Endodermal cell (in vitro differentiated cells): ENCODE data around the gene FN3K. TPM values are rescaled to one million over a fixed set of nuclear protein-coding genes. Genes with fewer than 3 reads are reported as not detected.

Source experiments
- DNase-seq: peaks from one replicate; pipeline ENCODE4 v3.0.0-alpha.2; 2017
- H3K27ac ChIP-seq: 2 replicates; pipeline ENCODE4 v1.5.1; 2013; ENCODE audit warnings: mild to moderate bottlenecking, low read depth, low read length, moderate library complexity
- H3K27me3 ChIP-seq: 2 replicates; pipeline ENCODE4 v1.6.1; 2013; ENCODE audit warnings: mild to moderate bottlenecking, low read length, moderate library complexity; ENCODE audit not compliant: insufficient read depth, control insufficient read depth, poor library complexity, severe bottlenecking
- H3K36me3 ChIP-seq: 2 replicates; pipeline ENCODE4 v1.7.0; 2013; ENCODE audit warnings: mild to moderate bottlenecking, low read length, moderate library complexity; ENCODE audit not compliant: control insufficient read depth, insufficient read depth
- H3K4me1 ChIP-seq: one replicate; pipeline ENCODE4 v1.7.0; 2013; ENCODE audit warnings: low read length; ENCODE audit not compliant: control insufficient read depth, insufficient read depth
- H3K4me3 ChIP-seq: 2 replicates; pipeline ENCODE4 v1.5.1; 2013; ENCODE audit warnings: mild to moderate bottlenecking, low read length, moderate library complexity
- H3K9ac ChIP-seq: 2 replicates; pipeline ENCODE4 v1.6.1; 2013; ENCODE audit warnings: mild to moderate bottlenecking, low read length, moderate library complexity; ENCODE audit not compliant: poor library complexity, severe bottlenecking; ENCODE audit errors: extremely low read depth
- H3K9me3 ChIP-seq: 2 replicates; pipeline ENCODE4 v1.6.1; 2013; ENCODE audit warnings: mild to moderate bottlenecking, low read length, moderate library complexity; ENCODE audit not compliant: control insufficient read depth
- H3K27ac Mint-ChIP-seq: 2 replicates; pipeline ENCODE4 v1.8.0; 2020; ENCODE audit warnings: mixed read lengths
- H3K27me3 Mint-ChIP-seq: 2 replicates; pipeline ENCODE4 v1.8.0; 2021; ENCODE audit warnings: mild to moderate bottlenecking, mixed read lengths; ENCODE audit not compliant: insufficient read depth
- H3K36me3 Mint-ChIP-seq: 2 replicates; pipeline ENCODE4 v1.8.0; 2020; ENCODE audit warnings: low read depth, mixed read lengths
- H3K4me1 Mint-ChIP-seq: 2 replicates; pipeline ENCODE4 v1.8.0; 2020; ENCODE audit warnings: mixed read lengths
- H3K4me3 Mint-ChIP-seq: 2 replicates; pipeline ENCODE4 v1.8.0; 2020; ENCODE audit warnings: mild to moderate bottlenecking, moderate library complexity, mixed read lengths
- H3K9me3 Mint-ChIP-seq: 2 replicates; pipeline ENCODE4 v1.8.0; 2020; ENCODE audit warnings: mild to moderate bottlenecking, mixed read lengths
- WGBS, 2 experiments: methylation state at CpG; one replicate each; pipeline versions ENCODE4 v1.1.5 to v1.1.7; 2013; ENCODE audit warnings: missing lambda C conversion rate in 2 of 2, mixed read lengths in 1 of 2; ENCODE audit not compliant: insufficient coverage in 1 of 2, insufficient read length in 1 of 2; 5-methylcytosine and 5-hydroxymethylcytosine counted together
- long read RNA-seq, 4 experiments: library from polyadenylated mRNA in 2 of 4; library from RNA in 1 of 4; library from capped mRNA in 1 of 4; stranded (forward) in 3 of 4; unstranded in 1 of 4; transcript quantifications; one replicate each; pipeline ENCODE4 v2.0.0, GENCODE V29; 2020 to 2021; ENCODE audit warnings: inconsistent platforms in 1 of 4
- polyA plus RNA-seq, 2 experiments: library from polyadenylated mRNA; stranded (reverse); fragments of 50-300 nt; gene quantifications; one replicate each; pipeline ENCODE4 v1.2.3, GENCODE V29; 2013
- total RNA-seq, 2 donors: library from RNA; stranded (reverse); fragmentation: NEBNext Ultra II Directional in 1 of 2; extraction: Animal tissue kit (Norgen Biotek cat#: 25700) in 1 of 2; gene quantifications; 2 replicates in 1 of 2; 3 replicates in 1 of 2; pipeline ENCODE4 v1.2.1, GENCODE V29; 2021
- TF ChIP-seq, protein P1 (sequence below): fragments of 200-600 bp; sonication (generic); conservative IDR thresholded peaks from 2 replicates; pipeline ENCODE4 v1.5.0; 2021; ENCODE audit warnings: antibody characterized with exemption, mild to moderate bottlenecking

FN3K gene
- total RNA-seq, result 10 to 100 TPM; 24.7 to 35.6 TPM
- 17.1 TPM for polyA plus RNA-seq (2013, experiment 1 of 2)
- 17.1 TPM for polyA plus RNA-seq (2013, experiment 2 of 2)
- long read RNA-seq, experiment 1, transcript FN3K-201 (6 exons, 1,434 nt), result major isoform, 12 of 17 reads
- long read RNA-seq, experiment 1, partial matches to known transcripts, result 4 of 17 reads
- long read RNA-seq, experiment 1, other reads (novel, unspliced or antisense), result 1 of 17 reads
- long read RNA-seq, experiment 2, partial matches to known transcripts, result 1 of 2 reads
- long read RNA-seq, experiment 2, other reads (novel, unspliced or antisense), result 0 of 2 reads
- long read RNA-seq, experiment 3, partial matches to known transcripts, result 0 of 1 reads
- long read RNA-seq, experiment 3, other reads (novel, unspliced or antisense), result 0 of 1 reads
- long read RNA-seq, experiment 4, partial matches to known transcripts, result 0 of 1 reads
- long read RNA-seq, experiment 4, other reads (novel, unspliced or antisense), result 0 of 1 reads

GRCh38 chr17:82734987-82735866, at the start of gene FN3K:
Gene FN3K, plus strand, starts transcription at chr17:82735615. Its CDS starts 22 bp downstream, at chr17:82735637.
- 9 to 26% methylated on average over 28 to 101 of the region's 101 CpGs for WGBS, 2 experiments
- Histone ChIP-seq H3K9ac (peak within 1 kb of the TSS; percentile 72), H3K27ac (no peak within 1 kb of the TSS), H3K4me1 (no peaks in the 10 kb centered on the region), H3K4me3 (peak within 1 kb of the TSS; percentile 86), H3K27me3 (no peaks in the 10 kb centered on the region), H3K9me3 (peaks cover 16% of the 10 kb centered on the region), H3K36me3 (peaks cover 35% of the 10 kb centered on the region)
- peaks cover 3% of the 10 kb centered on the region for H3K27me3 Mint-ChIP-seq
- H3K9me3 Mint-ChIP-seq, result peaks cover 13% of the 10 kb centered on the region
- peak within 1 kb of the TSS; percentile 67 for H3K4me3 Mint-ChIP-seq
- H3K36me3 Mint-ChIP-seq, result peaks cover 41% of the 10 kb centered on the region
- H3K4me1 Mint-ChIP-seq, result no peaks in the 10 kb centered on the region
- TF ChIP-seq, protein P1, sequence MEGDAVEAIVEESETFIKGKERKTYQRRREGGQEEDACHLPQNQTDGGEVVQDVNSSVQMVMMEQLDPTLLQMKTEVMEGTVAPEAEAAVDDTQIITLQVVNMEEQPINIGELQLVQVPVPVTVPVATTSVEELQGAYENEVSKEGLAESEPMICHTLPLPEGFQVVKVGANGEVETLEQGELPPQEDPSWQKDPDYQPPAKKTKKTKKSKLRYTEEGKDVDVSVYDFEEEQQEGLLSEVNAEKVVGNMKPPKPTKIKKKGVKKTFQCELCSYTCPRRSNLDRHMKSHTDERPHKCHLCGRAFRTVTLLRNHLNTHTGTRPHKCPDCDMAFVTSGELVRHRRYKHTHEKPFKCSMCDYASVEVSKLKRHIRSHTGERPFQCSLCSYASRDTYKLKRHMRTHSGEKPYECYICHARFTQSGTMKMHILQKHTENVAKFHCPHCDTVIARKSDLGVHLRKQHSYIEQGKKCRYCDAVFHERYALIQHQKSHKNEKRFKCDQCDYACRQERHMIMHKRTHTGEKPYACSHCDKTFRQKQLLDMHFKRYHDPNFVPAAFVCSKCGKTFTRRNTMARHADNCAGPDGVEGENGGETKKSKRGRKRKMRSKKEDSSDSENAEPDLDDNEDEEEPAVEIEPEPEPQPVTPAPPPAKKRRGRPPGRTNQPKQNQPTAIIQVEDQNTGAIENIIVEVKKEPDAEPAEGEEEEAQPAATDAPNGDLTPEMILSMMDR, result no peak
- peak within 1 kb of the TSS; percentile 58 for H3K27ac Mint-ChIP-seq
- peak; percentile 93 for DNase-seq

DNA sequence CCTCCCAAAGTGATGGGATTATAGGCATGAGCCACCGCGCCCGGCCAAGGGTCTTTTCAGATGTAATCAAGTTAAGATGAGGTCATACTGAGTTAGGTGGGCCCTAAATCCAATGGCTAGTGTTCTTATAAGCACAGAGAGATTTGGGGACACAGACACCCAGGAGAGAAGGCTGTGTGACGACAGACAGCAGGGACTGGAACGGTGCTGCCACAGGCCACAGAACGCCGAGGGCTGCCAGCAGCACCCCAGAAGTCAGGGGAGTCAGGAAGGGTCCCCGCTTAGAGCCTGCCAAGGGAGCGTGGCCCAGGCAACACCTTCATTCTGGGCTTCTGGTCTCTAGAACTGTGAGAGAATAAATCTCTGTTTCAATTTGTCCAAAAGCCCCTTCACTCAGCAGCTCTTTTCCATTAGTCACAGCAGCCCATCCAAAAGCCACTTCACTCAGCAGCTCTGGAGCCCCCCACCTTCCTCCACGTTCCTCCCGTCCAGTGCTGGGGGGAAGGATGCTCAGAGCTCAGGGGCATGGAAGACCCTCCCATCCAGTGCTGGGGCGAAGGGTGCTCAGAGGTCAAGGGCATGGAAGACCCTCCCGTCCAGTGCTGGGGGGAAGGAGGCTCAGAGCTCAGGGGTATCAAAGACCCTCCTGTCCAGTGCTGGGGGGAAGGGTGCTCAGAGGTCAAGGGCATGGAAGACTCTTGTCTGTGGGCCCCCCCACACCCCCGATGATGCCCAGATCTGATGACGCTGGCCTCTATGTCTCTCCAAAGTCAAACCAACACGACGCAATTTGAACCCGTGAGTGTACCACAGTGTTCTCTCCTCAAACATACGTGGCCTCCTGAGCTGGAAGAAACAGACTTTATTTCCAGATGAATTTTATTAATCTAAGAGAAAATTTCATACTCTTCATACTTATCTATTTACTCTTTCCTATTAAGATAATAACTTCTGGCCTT, 48.8 kb upstream of the FN3K start:
- Mint-ChIP-seq H3K27me3 (no peaks in the 10 kb centered on the region), H3K4me1 (no peaks in the 10 kb centered on the region), H3K9me3 (peaks cover 9% of the 10 kb centered on the region), H3K27ac (no peak overlapping the region), H3K4me3 (no peak overlapping the region), H3K36me3 (no peaks in the 10 kb centered on the region)
- H3K27me3 ChIP-seq, result no peaks in the 10 kb centered on the region
- H3K9me3 ChIP-seq, result peaks cover 7% of the 10 kb centered on the region
- H3K4me3 ChIP-seq, result no peak overlapping the region
- DNase-seq, result no peak
- no peak overlapping the region for H3K27ac ChIP-seq
- 92 to 94% methylated on average over 15 to 19 of the region's 19 CpGs for WGBS, 2 experiments
- no peak overlapping the region for H3K9ac ChIP-seq
- TF ChIP-seq, protein P1, result no peak
- H3K36me3 ChIP-seq, result no peaks in the 10 kb centered on the region
- H3K4me1 ChIP-seq, result no peaks in the 10 kb centered on the region
